ENCODE results near the gene KRTAP12-3.
"Not testable (repeated sequence)": the region's sequence is repeated elsewhere in the genome, so short reads cannot be mapped to it uniquely, and the experiment has no call there.

The KRTAP12-3 gene

DNA sequence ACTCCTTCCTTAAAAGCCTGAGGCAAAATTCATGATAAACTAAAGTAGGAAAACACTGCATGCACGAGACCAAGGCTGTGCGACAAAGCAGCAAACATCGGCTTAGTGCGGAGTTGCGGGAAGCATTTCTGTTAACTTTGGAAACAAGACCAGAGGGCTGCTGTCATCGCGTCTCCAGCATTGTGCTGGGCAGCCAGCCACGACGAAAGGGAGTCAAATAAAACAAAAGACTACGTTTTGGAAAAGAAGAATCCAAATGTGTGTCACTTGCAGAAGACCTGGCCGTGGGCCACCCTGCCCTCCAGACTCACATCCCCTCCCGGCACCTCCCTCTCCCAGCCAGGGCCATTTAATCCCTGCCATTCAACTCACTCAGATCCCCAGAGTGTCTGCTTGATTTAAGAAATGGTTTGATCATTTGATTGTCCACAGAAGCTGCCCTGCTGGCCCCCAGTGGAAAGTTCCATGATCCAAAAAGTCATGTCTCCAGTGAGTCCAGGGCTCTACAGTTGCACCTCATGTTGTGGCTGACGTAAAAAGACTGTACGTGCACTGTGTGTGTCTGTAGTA lies 13.9 kb upstream of the KRTAP12-3 start:
- Histone ChIP-seq H3K4me3 (ENCODE audit: low read depth, low read length) (no peak overlapping the region), H3K27ac (ENCODE audit: low read depth, low read length) (no peak overlapping the region)

DNA sequence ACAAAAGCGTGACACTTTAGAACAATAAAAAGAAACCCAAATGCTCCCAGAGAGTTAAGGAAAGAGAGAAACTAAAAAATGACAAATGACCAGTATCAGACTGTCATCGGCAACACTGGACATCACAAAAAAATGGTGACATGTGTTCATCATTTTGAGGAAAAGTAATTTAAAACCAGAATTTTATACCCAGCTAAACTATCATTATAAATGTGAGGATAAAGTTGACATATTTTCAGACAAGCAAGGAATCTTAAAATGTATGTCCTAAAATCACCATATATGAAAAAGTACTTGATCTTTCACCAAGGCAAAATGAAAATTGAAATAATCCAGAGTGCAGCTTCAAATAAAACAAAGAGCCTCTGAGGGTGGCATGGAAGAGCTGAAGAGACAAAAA lies 12.9 kb upstream of the KRTAP12-3 start:
- H2AFZ ChIP-seq (ENCODE audit: low read length, unreplicated experiment): no peak overlapping the region
- peaks cover 19% of the 10 kb centered on the region for H3K27me3 ChIP-seq (ENCODE audit: insufficient read depth, low read length)
- H3K4me1 ChIP-seq (ENCODE audit: control insufficient read depth, insufficient read depth, low read length, unreplicated experiment): no peaks in the 10 kb centered on the region
- no peaks in the 10 kb centered on the region for H3K79me2 ChIP-seq (ENCODE audit: control insufficient read depth, insufficient read depth, low read length, unreplicated experiment)
- H3K4me3 ChIP-seq (ENCODE audit: low read depth, low read length): no peak overlapping the region
- H3K36me3 ChIP-seq (ENCODE audit: insufficient read depth, low read length): no peaks in the 10 kb centered on the region
- no peak overlapping the region for H3K27ac ChIP-seq (ENCODE audit: low read depth, low read length)

More for the DNA sequence above, 13.9 kb upstream of the KRTAP12-3 start:
- Histone ChIP-seq H3K4me1 (ENCODE audit: control insufficient read depth, insufficient read depth, low read length, unreplicated experiment) (no peaks in the 10 kb centered on the region), H3K27me3 (ENCODE audit: insufficient read depth, low read length) (peaks cover 19% of the 10 kb centered on the region), H2AFZ (ENCODE audit: low read length, unreplicated experiment) (no peak overlapping the region), H3K79me2 (ENCODE audit: control insufficient read depth, insufficient read depth, low read length, unreplicated experiment) (no peaks in the 10 kb centered on the region), H3K36me3 (ENCODE audit: insufficient read depth, low read length) (no peaks in the 10 kb centered on the region)

DNA sequence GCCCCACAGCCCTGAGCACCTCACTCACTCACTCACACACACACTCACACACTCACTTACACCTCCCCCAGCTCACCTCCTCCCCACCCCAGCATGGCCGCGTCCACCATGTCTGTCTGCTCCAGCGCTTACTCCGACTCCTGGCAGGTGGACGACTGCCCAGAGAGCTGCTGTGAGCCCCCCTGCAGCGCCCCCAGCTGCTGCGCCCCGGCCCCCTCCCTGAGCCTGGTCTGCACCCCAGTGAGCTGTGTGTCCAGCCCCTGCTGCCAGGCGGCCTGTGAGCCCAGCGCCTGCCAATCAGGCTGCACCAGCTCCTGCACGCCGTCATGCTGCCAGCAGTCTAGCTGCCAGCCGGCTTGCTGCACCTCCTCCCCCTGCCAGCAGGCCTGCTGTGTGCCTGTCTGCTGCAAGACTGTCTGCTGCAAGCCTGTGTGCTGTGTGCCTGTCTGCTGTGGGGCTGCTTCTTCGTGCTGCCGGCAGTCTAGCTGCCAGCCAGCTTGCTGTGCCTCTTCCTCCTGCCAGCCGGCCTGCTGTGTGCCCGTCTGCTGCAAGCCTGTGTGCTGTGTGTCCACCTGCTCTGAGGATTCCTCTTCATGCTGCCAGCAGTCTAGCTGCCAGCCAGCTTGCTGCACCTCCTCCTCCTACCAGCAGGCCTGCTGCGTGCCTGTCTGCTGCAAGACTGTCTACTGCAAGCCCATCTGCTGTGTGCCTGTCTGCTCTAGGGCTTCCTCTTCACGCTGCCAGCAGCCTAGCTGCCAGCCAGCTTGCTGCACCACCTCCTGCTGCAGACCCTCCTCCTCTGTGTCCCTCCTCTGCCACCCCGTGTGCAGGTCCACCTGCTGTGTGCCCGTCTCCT lies 11.1 kb upstream of the KRTAP12-3 start, which contains the start of gene KRTAP10-11:
TSS of gene KRTAP10-11 (plus strand) at position 49 of the 856 bp plus-strand sequence. CDS start at position 94, 45 bp downstream.
- H3K27ac ChIP-seq (ENCODE audit: low read depth, low read length); H3K4me3 ChIP-seq (ENCODE audit: low read depth, low read length); H3K79me2 ChIP-seq (ENCODE audit: control insufficient read depth, insufficient read depth, low read length, unreplicated experiment); H2AFZ ChIP-seq (ENCODE audit: low read length, unreplicated experiment); H3K4me1 ChIP-seq (ENCODE audit: control insufficient read depth, insufficient read depth, low read length, unreplicated experiment); H3K36me3 ChIP-seq (ENCODE audit: insufficient read depth, low read length): not testable (repeated sequence)
- H3K27me3 ChIP-seq (ENCODE audit: insufficient read depth, low read length): peaks cover 24% of the 10 kb centered on the region

DNA sequence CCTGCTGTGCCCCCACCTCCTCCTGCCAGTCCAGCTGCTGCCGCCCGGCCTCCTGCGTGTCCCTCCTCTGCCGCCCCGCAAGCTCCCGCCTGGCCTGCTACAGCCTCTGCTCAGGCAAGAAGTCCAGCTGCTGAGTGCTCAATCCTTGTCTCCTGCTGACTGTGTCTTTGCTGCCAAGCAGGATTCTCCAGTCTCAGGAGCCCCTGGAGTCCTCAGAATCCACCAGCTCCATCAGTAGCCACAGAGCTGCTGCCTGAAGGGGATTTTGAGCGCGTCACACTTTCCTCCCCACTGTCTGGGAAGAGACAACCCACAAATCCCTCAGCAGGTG lies 10.5 kb upstream of the KRTAP12-3 start:
- peaks cover 24% of the 10 kb centered on the region for H3K27me3 ChIP-seq (ENCODE audit: insufficient read depth, low read length)
- no peak overlapping the region for H2AFZ ChIP-seq (ENCODE audit: low read length, unreplicated experiment)
- H3K36me3 ChIP-seq (ENCODE audit: insufficient read depth, low read length): no peaks in the 10 kb centered on the region
- H3K4me1 ChIP-seq (ENCODE audit: control insufficient read depth, insufficient read depth, low read length, unreplicated experiment): no peaks in the 10 kb centered on the region
- H3K27ac ChIP-seq (ENCODE audit: low read depth, low read length): no peak overlapping the region
- no peaks in the 10 kb centered on the region for H3K79me2 ChIP-seq (ENCODE audit: control insufficient read depth, insufficient read depth, low read length, unreplicated experiment)
- no peak overlapping the region for H3K4me3 ChIP-seq (ENCODE audit: low read depth, low read length)

DNA sequence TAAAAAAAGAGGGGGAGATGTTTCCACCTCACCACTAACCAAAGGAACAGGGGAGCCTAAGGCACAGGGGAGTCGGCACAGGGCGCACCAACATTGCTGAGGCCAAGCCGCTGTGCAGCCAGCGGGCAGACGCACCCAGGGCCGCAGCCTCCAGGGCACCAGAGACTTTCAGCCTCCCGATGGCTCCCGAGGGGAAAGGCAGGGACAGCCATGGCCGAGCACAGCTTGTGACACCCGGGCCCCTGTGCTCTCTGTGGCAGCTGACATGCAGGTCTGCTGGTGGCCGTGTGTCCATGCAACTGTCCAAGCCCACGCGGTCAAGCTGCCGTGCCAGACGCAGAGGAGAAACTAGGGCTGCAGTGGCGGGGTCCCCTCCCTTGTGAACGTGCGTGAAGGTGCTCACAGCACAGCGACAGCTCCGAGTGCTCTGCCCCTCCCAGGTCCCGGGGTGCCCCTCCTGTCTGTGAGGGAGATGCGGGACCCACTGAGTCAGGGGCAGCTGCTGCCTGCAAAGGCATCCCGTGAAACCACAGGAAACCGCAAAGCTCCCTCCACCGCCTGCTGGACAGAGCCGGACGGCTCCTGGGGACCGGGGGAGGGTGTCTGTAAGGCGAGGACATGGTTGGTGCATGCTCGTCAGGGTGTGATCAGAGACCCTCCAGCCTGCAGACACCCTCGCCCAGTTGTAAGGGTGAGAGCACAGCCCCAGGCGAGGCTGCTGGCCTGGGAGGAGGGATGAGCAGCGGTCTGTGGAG lies 9.0 kb upstream of the KRTAP12-3 start:
- Histone ChIP-seq H3K4me3 (ENCODE audit: low read depth, low read length) (no peak overlapping the region), H3K36me3 (ENCODE audit: insufficient read depth, low read length) (no peaks in the 10 kb centered on the region), H3K27ac (ENCODE audit: low read depth, low read length) (no peak overlapping the region), H2AFZ (ENCODE audit: low read length, unreplicated experiment) (no peak overlapping the region), H3K27me3 (ENCODE audit: insufficient read depth, low read length) (peaks cover 28% of the 10 kb centered on the region), H3K4me1 (ENCODE audit: control insufficient read depth, insufficient read depth, low read length, unreplicated experiment) (no peaks in the 10 kb centered on the region), H3K79me2 (ENCODE audit: control insufficient read depth, insufficient read depth, low read length, unreplicated experiment) (no peaks in the 10 kb centered on the region)

DNA sequence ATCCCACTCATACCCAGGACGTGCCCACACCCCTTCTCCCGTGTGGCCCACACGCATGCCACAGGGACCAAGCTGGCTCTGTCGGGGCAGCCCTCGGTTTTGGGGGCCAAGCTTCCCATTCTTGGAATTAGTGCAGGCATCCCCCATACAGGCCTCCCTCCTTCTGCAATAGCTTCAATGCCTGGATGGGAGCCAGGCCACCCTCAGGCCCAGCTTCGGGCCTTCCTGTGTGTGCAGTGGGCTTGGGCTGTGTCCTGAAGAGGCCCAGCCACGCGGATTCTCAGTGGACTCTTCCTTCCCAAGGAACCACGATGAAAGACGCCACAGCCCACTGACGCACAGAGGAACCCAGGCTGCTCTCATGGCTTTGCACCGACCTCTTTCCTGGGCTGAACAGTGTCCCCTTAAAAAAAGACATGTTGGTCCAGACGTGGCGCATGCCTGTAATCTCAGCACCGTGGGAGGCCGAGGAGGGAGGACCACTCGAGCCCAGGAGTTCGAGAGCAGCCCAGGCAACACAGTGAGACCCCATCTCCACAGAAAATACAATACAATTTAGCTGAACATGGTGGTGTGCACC lies 8.1 kb upstream of the KRTAP12-3 start:
- Histone ChIP-seq H3K36me3 (ENCODE audit: insufficient read depth, low read length) (no peaks in the 10 kb centered on the region), H3K79me2 (ENCODE audit: control insufficient read depth, insufficient read depth, low read length, unreplicated experiment) (no peaks in the 10 kb centered on the region), H3K27me3 (ENCODE audit: insufficient read depth, low read length) (peaks cover 28% of the 10 kb centered on the region), H3K4me1 (ENCODE audit: control insufficient read depth, insufficient read depth, low read length, unreplicated experiment) (no peaks in the 10 kb centered on the region), H3K4me3 (ENCODE audit: low read depth, low read length) (no peak overlapping the region), H3K27ac (ENCODE audit: low read depth, low read length) (no peak overlapping the region), H2AFZ (ENCODE audit: low read length, unreplicated experiment) (no peak overlapping the region)

DNA sequence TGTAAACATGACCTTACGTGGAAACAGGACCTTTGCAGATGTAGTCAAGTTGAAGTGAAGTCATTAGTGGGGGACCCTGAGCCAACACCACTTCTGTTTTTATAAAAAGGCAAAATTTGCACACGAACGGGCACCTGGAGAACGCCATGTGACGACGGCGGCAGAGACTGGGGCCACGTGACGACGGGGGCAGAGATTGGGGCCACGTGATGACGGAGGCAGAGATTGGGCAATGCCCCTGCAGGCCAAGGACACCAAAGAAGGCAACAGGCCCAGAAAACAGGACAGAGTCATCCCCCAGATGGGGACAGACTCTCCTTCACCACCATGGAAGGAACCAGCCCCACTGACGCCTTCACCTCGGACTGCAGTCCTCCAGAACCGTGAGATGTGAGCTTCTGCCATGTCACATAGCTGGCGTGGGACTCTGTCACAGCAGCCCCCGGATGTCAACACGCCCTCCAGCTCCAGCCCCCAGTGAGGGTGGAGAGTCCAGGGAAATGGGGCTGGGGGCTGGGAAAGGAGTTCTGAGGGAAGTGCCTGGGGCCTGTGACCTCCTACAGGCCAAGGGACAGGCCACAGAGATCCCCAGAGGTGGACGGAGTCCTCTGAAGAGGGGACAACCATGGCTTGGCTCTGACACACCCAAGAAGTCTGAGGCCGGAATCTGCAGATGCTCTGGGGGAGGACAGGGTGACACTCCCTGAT lies 7.3 kb upstream of the KRTAP12-3 start:
- no peak overlapping the region for H3K4me3 ChIP-seq (ENCODE audit: low read depth, low read length)
- H3K27ac ChIP-seq (ENCODE audit: low read depth, low read length): no peak overlapping the region
- H3K4me1 ChIP-seq (ENCODE audit: control insufficient read depth, insufficient read depth, low read length, unreplicated experiment): no peaks in the 10 kb centered on the region
- H2AFZ ChIP-seq (ENCODE audit: low read length, unreplicated experiment): no peak overlapping the region
- peaks cover 28% of the 10 kb centered on the region for H3K27me3 ChIP-seq (ENCODE audit: insufficient read depth, low read length)
- H3K79me2 ChIP-seq (ENCODE audit: control insufficient read depth, insufficient read depth, low read length, unreplicated experiment): no peaks in the 10 kb centered on the region
- H3K36me3 ChIP-seq (ENCODE audit: insufficient read depth, low read length): no peaks in the 10 kb centered on the region

DNA sequence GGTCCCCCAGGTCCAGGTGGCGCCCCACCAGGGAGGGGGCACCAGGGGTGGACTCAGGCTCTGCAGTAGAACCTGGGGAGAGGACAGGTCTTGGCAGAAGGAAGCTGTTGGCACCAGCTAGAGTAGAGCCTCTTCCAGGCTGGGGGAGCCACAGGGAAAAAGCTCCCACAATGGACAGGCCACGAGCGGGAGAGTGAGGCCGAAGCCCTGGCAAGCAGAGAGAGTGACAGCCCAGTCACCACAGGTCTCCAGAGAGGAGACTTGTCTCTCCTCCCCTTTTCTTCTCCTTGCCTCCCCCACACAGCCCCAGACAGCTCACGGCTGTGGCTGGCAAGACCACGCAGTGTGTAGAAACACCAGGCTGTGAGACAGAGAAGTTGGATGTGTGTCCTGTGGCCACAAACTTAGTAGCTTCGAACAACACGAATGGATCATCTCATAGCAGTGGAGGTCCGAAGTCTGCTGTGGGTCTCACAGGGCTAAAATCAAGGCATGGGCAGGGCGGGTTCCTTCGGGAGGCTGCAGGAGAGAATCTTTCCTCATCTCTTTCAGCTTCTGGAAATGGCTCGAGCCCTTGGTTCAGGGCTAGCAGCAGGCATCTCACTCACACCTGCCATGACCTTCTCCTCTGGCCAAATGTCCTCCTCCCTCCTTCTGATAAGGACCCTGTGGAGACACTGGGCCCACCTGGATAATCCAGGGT lies 6.6 kb upstream of the KRTAP12-3 start:
- Histone ChIP-seq H3K4me1 (ENCODE audit: control insufficient read depth, insufficient read depth, low read length, unreplicated experiment) (no peaks in the 10 kb centered on the region), H3K4me3 (ENCODE audit: low read depth, low read length) (no peak overlapping the region), H3K27ac (ENCODE audit: low read depth, low read length) (no peak overlapping the region), H2AFZ (ENCODE audit: low read length, unreplicated experiment) (no peak overlapping the region), H3K36me3 (ENCODE audit: insufficient read depth, low read length) (no peaks in the 10 kb centered on the region), H3K79me2 (ENCODE audit: control insufficient read depth, insufficient read depth, low read length, unreplicated experiment) (no peaks in the 10 kb centered on the region), H3K27me3 (ENCODE audit: insufficient read depth, low read length) (peaks cover 28% of the 10 kb centered on the region)

DNA sequence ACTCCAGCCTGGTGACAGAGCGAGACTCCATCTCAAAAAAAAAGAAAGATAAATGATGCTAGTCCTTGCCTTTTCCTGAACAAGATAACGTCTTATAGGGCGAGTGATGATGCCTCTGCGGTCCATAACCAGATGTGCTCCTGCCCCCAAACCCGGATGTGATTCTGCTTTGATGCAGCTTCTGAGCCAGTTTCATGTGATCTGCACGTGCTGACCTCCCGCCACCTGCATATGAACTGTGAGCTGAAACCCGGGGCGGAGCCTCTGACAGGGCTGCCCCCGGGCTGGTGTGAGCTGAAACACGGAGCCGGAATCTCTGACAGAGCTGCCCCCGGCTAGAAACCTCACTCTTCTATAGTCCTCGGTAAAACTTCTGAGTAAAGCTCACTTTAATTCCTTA lies 4.6 kb upstream of the KRTAP12-3 start:
- Histone ChIP-seq H3K27me3 (ENCODE audit: insufficient read depth, low read length) (peaks cover 21% of the 10 kb centered on the region), H3K79me2 (ENCODE audit: control insufficient read depth, insufficient read depth, low read length, unreplicated experiment) (no peaks in the 10 kb centered on the region), H3K4me3 (ENCODE audit: low read depth, low read length) (no peak overlapping the region), H3K36me3 (ENCODE audit: insufficient read depth, low read length) (no peaks in the 10 kb centered on the region), H2AFZ (ENCODE audit: low read length, unreplicated experiment) (no peak overlapping the region), H3K27ac (ENCODE audit: low read depth, low read length) (no peak overlapping the region), H3K4me1 (ENCODE audit: control insufficient read depth, insufficient read depth, low read length, unreplicated experiment) (no peaks in the 10 kb centered on the region)
